HG03432 (cell line): ENCODE data around the gene KSR1.
"Not testable (repeated sequence)": the region's sequence is repeated elsewhere in the genome, so short reads cannot be mapped to it uniquely, and the experiment has no call there.

ENCODE experiments used
- ATAC-seq: cut with Tn5 transposase; IDR thresholded peaks from one replicate; pipeline ENCODE4 v1.9.1; 2021; ENCODE audit warnings: mild to moderate bottlenecking, moderate library complexity; ENCODE audit not compliant: unreplicated experiment

Gene KSR1

GRCh38 chr17:27425991-27426390 is 30.3 kb upstream of the KSR1 start:
- no peak for ATAC-seq

- not testable (repeated sequence) for ATAC-seq
These were observed 29.8 kb upstream of the KSR1 start for GRCh38 chr17:27426471-27426870.

- ATAC-seq: not testable (repeated sequence)
These were observed 28.9 kb upstream of the KSR1 start for GRCh38 chr17:27427166-27427862.

GRCh38 chr17:27428781-27429505 is 27.3 kb upstream of the KSR1 start:
- no peak for ATAC-seq

GRCh38 chr17:27429666-27430382 is 26.4 kb upstream of the KSR1 start:
- ATAC-seq: no peak

GRCh38 chr17:27430383-27430840 is 25.8 kb upstream of the KSR1 start:
- ATAC-seq: no peak

- ATAC-seq: no peak
These were observed 25.3 kb upstream of the KSR1 start for GRCh38 chr17:27430882-27431491.

- ATAC-seq: no peak
These were observed 22.7 kb upstream of the KSR1 start for GRCh38 chr17:27433521-27433920.

- not testable (repeated sequence) for ATAC-seq
These were observed 20.7 kb upstream of the KSR1 start for GRCh38 chr17:27435431-27436070.

GRCh38 chr17:27438348-27438998 is 17.8 kb upstream of the KSR1 start:
- ATAC-seq: no peak

- ATAC-seq: no peak
These were observed 16.9 kb upstream of the KSR1 start for GRCh38 chr17:27439342-27439741.

GRCh38 chr17:27442702-27443101 is 13.5 kb upstream of the KSR1 start:
- ATAC-seq: no peak

- no peak for ATAC-seq
These were observed 12.8 kb upstream of the KSR1 start for GRCh38 chr17:27443491-27443890.

GRCh38 chr17:27445971-27446370 is 10.3 kb upstream of the KSR1 start:
- no peak for ATAC-seq

- no peak for ATAC-seq
These were observed 9.5 kb upstream of the KSR1 start for GRCh38 chr17:27446569-27447301.

GRCh38 chr17:27448534-27448933 is 7.7 kb upstream of the KSR1 start:
- ATAC-seq: not testable (repeated sequence)

- ATAC-seq: no peak
These were observed 6.7 kb upstream of the KSR1 start for GRCh38 chr17:27449541-27449940.

- no peak for ATAC-seq
These were observed 6.3 kb upstream of the KSR1 start for GRCh38 chr17:27449988-27450387.

- ATAC-seq: no peak
These were observed 5.8 kb upstream of the KSR1 start for GRCh38 chr17:27450416-27450815.

GRCh38 chr17:27451906-27452305 is 4.3 kb upstream of the KSR1 start:
- ATAC-seq: no peak
